A673 (cell line): ENCODE data around the gene WT1. TPM values are rescaled to one million over a fixed set of nuclear protein-coding genes. Genes with fewer than 3 reads are reported as not detected.

ENCODE experiments used
- BruUV-seq: library from RNA; stranded (reverse); fragments of 400-500 nt; replicated peaks from 2 replicates; lab custom pipeline; 2021; lab: Mats Ljungman, UMichigan
- CTCF ChIA-PET: fragments of 300-600 bp; sonication (Branson Sonifier 250); formaldehyde crosslinking; loops from one replicate; lab custom pipeline; 2022; ENCODE audit warnings: antibody characterized with exemption; lab: Charles Lee
- POLR2A ChIA-PET: fragments of 300-600 bp; sonication (Branson Sonifier 250); formaldehyde crosslinking; loops from one replicate; lab custom pipeline; 2022; ENCODE audit warnings: antibody characterized with exemption; ENCODE audit not compliant: low non-redundant PET; lab: Charles Lee
- DNase-seq: peaks from one replicate; pipeline ENCODE4 v3.0.0-alpha.2; 2015; ENCODE audit warnings: low spot score
- H3K27ac ChIP-seq: fragments of 200-600 bp; sonication (generic); 2 replicates; pipeline ENCODE4 v1.5.1; 2016; ENCODE audit warnings: mixed run types, low read depth, mild to moderate bottlenecking, mixed read lengths, antibody characterized with exemption, low read length; ENCODE audit not compliant: poor library complexity, severe bottlenecking
- H3K27me3 ChIP-seq: fragments of 200-600 bp; sonication (generic); replicated peaks from 2 replicates; pipeline ENCODE4 v1.6.1; 2017; ENCODE audit warnings: mixed run types, low read depth, mild to moderate bottlenecking, mixed read lengths, antibody characterized with exemption, low read length; ENCODE audit not compliant: insufficient read depth, poor library complexity
- H3K36me3 ChIP-seq: fragments of 200-600 bp; sonication (generic); 2 replicates; pipeline ENCODE4 v1.6.1; 2016; ENCODE audit warnings: mixed run types, mild to moderate bottlenecking, mixed read lengths, antibody characterized with exemption, low read length; ENCODE audit not compliant: insufficient read depth, poor library complexity, severe bottlenecking
- H3K4me1 ChIP-seq: fragments of 200-600 bp; sonication (generic); 2 replicates; pipeline ENCODE4 v1.6.1; 2017; ENCODE audit warnings: mixed run types, mild to moderate bottlenecking, mixed read lengths, antibody characterized with exemption, low read length; ENCODE audit not compliant: insufficient read depth, poor library complexity, severe bottlenecking
- H3K4me3 ChIP-seq: fragments of 200-600 bp; sonication (generic); 2 replicates; pipeline ENCODE4 v1.5.1; 2016; ENCODE audit warnings: low read depth, mixed run types, mild to moderate bottlenecking, mixed read lengths, low read length; ENCODE audit not compliant: poor library complexity, severe bottlenecking
- H3K9me3 ChIP-seq: fragments of 200-600 bp; sonication (generic); 2 replicates; pipeline ENCODE4 v1.6.1; 2016; ENCODE audit warnings: mixed run types, low read depth, mild to moderate bottlenecking, mixed read lengths, antibody characterized with exemption, low read length; ENCODE audit not compliant: poor library complexity, severe bottlenecking
- CTCF ChIP-seq: fragments of 300-800, 200-600 bp; sonication (generic); conservative IDR thresholded peaks from 2 replicates; pipeline ENCODE4 v1.5.1; 2017; ENCODE audit warnings: low read depth, mild to moderate bottlenecking, antibody characterized with exemption, low read length, moderate library complexity, mixed read lengths
- EZH2 ChIP-seq: fragments of 200-600 bp; sonication (generic); IDR thresholded peaks from 2 replicates; pipeline ENCODE4 v1.6.1; 2017; ENCODE audit warnings: borderline replicate concordance, low read depth, mild to moderate bottlenecking, mixed read lengths, antibody characterized with exemption, low read length; ENCODE audit not compliant: poor library complexity, severe bottlenecking
- intact Hi-C: fragments of 100-400 bp; cut with micrococcal nuclease; formaldehyde crosslinking; loops from one replicate; pipeline ENCODE4 v1.10.0; 2022; ENCODE audit not compliant: unreplicated experiment
- total RNA-seq: library from RNA; stranded (reverse); gene quantifications from 2 replicates; pipeline ENCODE4 v1.2.3, GENCODE V29; 2021

WT1 gene
- total RNA-seq, 1 experiment from 2014 or later = 10.4 TPM

- ChIA-PET CTCF (no interaction called here), POLR2A (no interaction called here)
- no peak for DNase-seq
- Histone ChIP-seq H3K4me1 (peaks cover 29% of the 10 kb centered on the region), H3K4me3 (no peak overlapping the region), H3K36me3 (no peaks in the 10 kb centered on the region), H3K9me3 (no peaks in the 10 kb centered on the region), H3K27ac (no peak overlapping the region), H3K27me3 (peaks cover 98% of the 10 kb centered on the region)
- TF ChIP-seq CTCF (no peak), EZH2 (peak; percentile 58)
- intact Hi-C loops = no loop called here
- BruUV-seq = no TSS peak
Measured at GRCh38 chr11:32432565-32432964, 2.8 kb downstream of the WT1 start.

- Histone ChIP-seq H3K36me3 (no peaks in the 10 kb centered on the region), H3K4me3 (no peak overlapping the region), H3K4me1 (peaks cover 22% of the 10 kb centered on the region), H3K9me3 (no peaks in the 10 kb centered on the region), H3K27ac (no peak overlapping the region), H3K27me3 (peaks cover 98% of the 10 kb centered on the region)
- no TSS peak for BruUV-seq
- intact Hi-C loops = no loop called here
- TF ChIP-seq EZH2 = no peak
- no peak for DNase-seq
- POLR2A ChIA-PET = no interaction called here
- CTCF ChIA-PET = interaction anchor here (0.6 to 1.0 kb wide), 2 partner anchors 44 to 823 kb away, joined by 3 read pairs; no protein-coding TSS in a partner anchor
Measured at GRCh38 chr11:32430568-32431381, 4.6 kb downstream of the WT1 start.

- no TSS peak for BruUV-seq
- H3K27me3 ChIP-seq = peaks cover 100% of the 10 kb centered on the region
Measured at GRCh38 chr11:32429477-32429876, 5.9 kb downstream of the WT1 start.

More at GRCh38 chr11:32429477-32429876, 5.9 kb downstream of the WT1 start:
- Histone ChIP-seq H3K36me3 (no peaks in the 10 kb centered on the region), H3K27ac (no peak overlapping the region), H3K9me3 (no peaks in the 10 kb centered on the region), H3K4me3 (no peak overlapping the region), H3K4me1 (peaks cover 15% of the 10 kb centered on the region)
- intact Hi-C loops = no loop called here
- POLR2A ChIA-PET = no interaction called here
- TF ChIP-seq CTCF (no peak), EZH2 (no peak)
- CTCF ChIA-PET = interaction anchor here (0.6 to 1.0 kb wide), 2 partner anchors 43 to 268 kb away, joined by 3 to 6 read pairs; no protein-coding TSS in a partner anchor
- no peak for DNase-seq
